ENCODE data around the gene LAT. TPM values are rescaled to one million over a fixed set of nuclear protein-coding genes. Genes with fewer than 3 reads are reported as not detected.
"Not testable (repeated sequence)": the region's sequence is repeated elsewhere in the genome, so short reads cannot be mapped to it uniquely, and the experiment has no call there.

The LAT gene
- total RNA-seq, 1 donor from 2014 or later: 228 TPM

GRCh38 chr16:28964072-28964471, 20.8 kb upstream of the LAT start:
- no peak overlapping the region for H3K27ac Mint-ChIP-seq
- no peak overlapping the region for H3K4me3 Mint-ChIP-seq
- DNase-seq: no peak
- peaks cover 53% of the 10 kb centered on the region for H3K36me3 Mint-ChIP-seq (ENCODE audit: low read depth)
- no peaks in the 10 kb centered on the region for H3K9me3 Mint-ChIP-seq
- intact Hi-C loops (cut with micrococcal nuclease): no loop called here
- no peaks in the 10 kb centered on the region for H3K27me3 Mint-ChIP-seq
- H3K4me1 Mint-ChIP-seq: peaks cover 2% of the 10 kb centered on the region

GRCh38 chr16:28964496-28964895, 20.4 kb upstream of the LAT start:
- H3K4me1 Mint-ChIP-seq: peaks cover 2% of the 10 kb centered on the region
- no peak for DNase-seq
- no peak overlapping the region for H3K4me3 Mint-ChIP-seq
- H3K9me3 Mint-ChIP-seq: no peaks in the 10 kb centered on the region
- H3K36me3 Mint-ChIP-seq (ENCODE audit: low read depth): peaks cover 51% of the 10 kb centered on the region
- H3K27ac Mint-ChIP-seq: no peak overlapping the region
- no peaks in the 10 kb centered on the region for H3K27me3 Mint-ChIP-seq
- intact Hi-C loops (cut with micrococcal nuclease): no loop called here

DNA sequence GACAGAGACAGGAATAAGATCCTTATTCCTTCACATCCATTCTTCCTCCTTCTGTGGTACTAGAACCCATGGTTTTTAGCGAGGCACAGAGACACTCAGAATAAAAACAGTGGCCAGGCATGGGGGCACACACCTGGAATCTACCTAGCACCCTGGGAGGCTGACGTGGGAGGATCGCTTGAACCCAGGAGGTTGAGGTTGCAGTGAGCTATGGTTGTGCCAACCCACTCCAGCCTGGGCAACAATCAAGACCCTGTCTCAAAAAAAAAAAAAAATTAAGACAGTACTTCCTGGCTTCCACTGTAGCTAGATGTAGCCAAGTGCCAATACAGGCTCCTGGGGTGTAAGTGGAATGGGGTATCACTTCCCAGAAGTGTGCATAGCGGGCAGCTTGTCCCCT, 17.7 kb upstream of the LAT start:
- intact Hi-C loops (cut with micrococcal nuclease): no loop called here
- Mint-ChIP-seq H3K4me1 (no peaks in the 10 kb centered on the region), H3K27ac (no peak overlapping the region), H3K9me3 (no peaks in the 10 kb centered on the region), H3K27me3 (no peaks in the 10 kb centered on the region), H3K4me3 (no peak overlapping the region), H3K36me3 (ENCODE audit: low read depth) (peaks cover 35% of the 10 kb centered on the region)
- DNase-seq: no peak

DNA sequence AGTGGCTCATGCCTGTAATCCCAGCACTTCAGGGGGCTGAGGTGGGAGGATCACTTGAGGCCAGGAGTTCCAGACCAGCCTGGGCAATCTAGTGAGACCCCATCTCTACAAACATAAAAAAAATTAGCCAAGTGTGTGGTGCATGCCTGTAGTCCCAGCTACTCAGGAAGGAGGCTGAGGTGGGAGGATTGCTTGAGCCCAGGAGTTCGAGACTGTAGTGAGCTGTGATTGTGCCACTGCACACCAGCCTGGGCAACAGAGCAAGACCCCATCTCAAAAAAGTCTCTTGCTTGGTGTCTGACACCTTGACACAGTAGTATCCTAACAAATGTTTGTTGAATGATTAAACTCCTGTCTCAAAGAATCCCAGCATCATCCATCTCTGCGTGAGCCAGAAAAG, 15.2 kb upstream of the LAT start:
- peaks cover 15% of the 10 kb centered on the region for H3K36me3 Mint-ChIP-seq (ENCODE audit: low read depth)
- intact Hi-C loops (cut with micrococcal nuclease); H3K27ac Mint-ChIP-seq; H3K4me1 Mint-ChIP-seq; H3K27me3 Mint-ChIP-seq; H3K9me3 Mint-ChIP-seq; DNase-seq; H3K4me3 Mint-ChIP-seq: not testable (repeated sequence)

GRCh38 chr16:28974007-28974436, 10.8 kb upstream of the LAT start:
- no peaks in the 10 kb centered on the region for H3K27me3 Mint-ChIP-seq
- H3K27ac Mint-ChIP-seq: peak overlapping the region; percentile 88
- H3K4me3 Mint-ChIP-seq: peak overlapping the region; percentile 96
- intact Hi-C loops (cut with micrococcal nuclease): loop anchor here (1.0 kb wide), 1 partner anchor 10 kb away; no protein-coding TSS in a partner anchor
- H3K4me1 Mint-ChIP-seq: peaks cover 28% of the 10 kb centered on the region
- peak; percentile 76 for DNase-seq
- H3K36me3 Mint-ChIP-seq (ENCODE audit: low read depth): peaks cover 6% of the 10 kb centered on the region
- no peaks in the 10 kb centered on the region for H3K9me3 Mint-ChIP-seq

DNA sequence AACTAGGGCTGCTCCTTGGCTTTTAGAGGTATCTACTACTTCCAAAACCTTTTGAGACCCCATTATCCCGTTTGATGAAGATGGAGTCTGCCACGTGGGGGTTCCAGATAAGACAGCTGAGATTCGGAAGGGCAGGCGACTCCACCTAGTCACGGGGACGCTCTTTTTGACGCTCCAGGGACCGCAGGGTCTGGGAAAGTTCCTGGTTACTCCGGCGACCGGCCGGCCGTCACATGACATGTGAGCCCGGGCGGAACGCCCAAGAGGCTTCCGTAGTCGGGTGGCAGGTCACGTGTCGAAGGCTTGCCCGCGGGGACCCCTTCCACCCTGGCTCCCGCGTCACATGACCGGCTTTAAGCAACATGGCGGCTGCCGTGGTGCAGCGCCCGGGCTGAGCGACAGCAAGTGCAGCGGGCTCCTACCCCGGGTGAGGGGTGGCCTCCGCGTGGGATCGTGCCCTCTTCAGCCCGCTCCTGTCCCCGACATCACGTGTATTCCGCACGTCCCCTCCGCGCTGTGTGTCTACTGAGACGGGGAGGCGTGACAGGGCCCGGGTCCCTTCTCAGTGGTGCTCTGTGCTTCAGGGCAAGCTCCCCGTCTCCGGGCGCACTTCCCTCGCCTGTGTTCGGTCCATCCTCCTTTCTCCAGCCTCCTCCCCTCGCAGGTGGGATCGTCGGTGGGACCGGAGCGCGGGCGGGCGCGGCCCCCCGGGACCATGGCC, 10.3 kb upstream of the LAT start, which contains the start of gene SPNS1:
Gene SPNS1 (plus strand): TSS at position 342 of the 721 bp plus-strand sequence. CDS start 374 bp downstream, at position 716.
- intact Hi-C loops (cut with micrococcal nuclease): loop anchor here (1.0 kb wide), 1 partner anchor 10 kb away; no protein-coding TSS in a partner anchor
- Mint-ChIP-seq H3K27me3 (no peaks in the 10 kb centered on the region), H3K27ac (peak within 1 kb of the TSS; percentile 88), H3K4me3 (peak within 1 kb of the TSS; percentile 96), H3K4me1 (peaks cover 28% of the 10 kb centered on the region), H3K9me3 (no peaks in the 10 kb centered on the region), H3K36me3 (ENCODE audit: low read depth) (peaks cover 6% of the 10 kb centered on the region)
- DNase-seq: peak; percentile 98

DNA sequence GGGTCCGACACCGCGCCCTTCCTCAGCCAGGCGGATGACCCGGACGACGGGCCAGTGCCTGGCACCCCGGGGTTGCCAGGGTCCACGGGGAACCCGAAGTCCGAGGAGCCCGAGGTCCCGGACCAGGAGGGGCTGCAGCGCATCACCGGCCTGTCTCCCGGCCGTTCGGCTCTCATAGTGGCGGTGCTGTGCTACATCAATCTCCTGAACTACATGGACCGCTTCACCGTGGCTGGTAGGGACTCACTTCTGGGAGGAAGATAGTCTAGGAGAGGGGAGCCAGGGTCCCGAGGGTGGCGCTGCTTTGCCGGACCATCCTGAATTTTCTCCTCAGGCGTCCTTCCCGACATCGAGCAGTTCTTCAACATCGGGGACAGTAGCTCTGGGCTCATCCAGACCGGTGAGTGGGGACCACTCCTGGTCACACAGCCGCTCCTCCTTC, 9.7 kb upstream of the LAT start:
- H3K4me3 Mint-ChIP-seq: peak overlapping the region; percentile 96
- intact Hi-C loops (cut with micrococcal nuclease): no loop called here
- no peaks in the 10 kb centered on the region for H3K27me3 Mint-ChIP-seq
- H3K36me3 Mint-ChIP-seq (ENCODE audit: low read depth): peaks cover 6% of the 10 kb centered on the region
- no peak for DNase-seq
- H3K9me3 Mint-ChIP-seq: no peaks in the 10 kb centered on the region
- H3K4me1 Mint-ChIP-seq: peaks cover 28% of the 10 kb centered on the region
- peak overlapping the region; percentile 70 for H3K27ac Mint-ChIP-seq

- Mint-ChIP-seq H3K4me1 (peaks cover 28% of the 10 kb centered on the region), H3K27ac (no peak overlapping the region), H3K4me3 (no peak overlapping the region)
Measured at GRCh38 chr16:28977703-28978662, 6.9 kb upstream of the LAT start.

GRCh38 chr16:28980330-28980729, 4.5 kb upstream of the LAT start:
- intact Hi-C loops (cut with micrococcal nuclease); H3K9me3 Mint-ChIP-seq; H3K27ac Mint-ChIP-seq; DNase-seq; H3K4me3 Mint-ChIP-seq; H3K27me3 Mint-ChIP-seq: not testable (repeated sequence)
- H3K36me3 Mint-ChIP-seq (ENCODE audit: low read depth): peaks cover 40% of the 10 kb centered on the region
- peaks cover 30% of the 10 kb centered on the region for H3K4me1 Mint-ChIP-seq

More at GRCh38 chr16:28977703-28978662, 6.9 kb upstream of the LAT start:
- peaks cover 4% of the 10 kb centered on the region for H3K9me3 Mint-ChIP-seq
- peak; percentile 74 for DNase-seq
- H3K27me3 Mint-ChIP-seq: no peaks in the 10 kb centered on the region
- peaks cover 26% of the 10 kb centered on the region for H3K36me3 Mint-ChIP-seq (ENCODE audit: low read depth)
- intact Hi-C loops (cut with micrococcal nuclease): no loop called here

DNA sequence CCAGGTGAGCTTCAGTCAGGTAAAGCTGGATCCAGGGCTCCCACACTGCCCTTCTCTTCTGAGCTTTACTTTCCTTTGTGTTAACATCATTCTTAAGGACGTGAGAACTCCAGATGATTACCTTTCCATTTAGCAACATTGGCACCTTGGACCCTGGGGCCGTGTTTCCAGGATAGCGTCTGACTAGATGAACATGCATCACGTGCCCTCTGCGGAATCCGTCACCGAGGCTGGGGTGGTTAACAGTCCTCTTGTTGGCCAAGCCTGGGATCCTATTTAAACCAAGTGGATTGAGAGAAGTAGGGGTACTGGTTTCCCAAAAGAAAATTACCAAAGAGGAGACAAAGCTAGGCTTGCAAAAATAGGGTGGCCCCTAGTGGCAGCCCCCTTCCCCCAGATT, 3.9 kb upstream of the LAT start:
- Mint-ChIP-seq H3K36me3 (ENCODE audit: low read depth) (peaks cover 45% of the 10 kb centered on the region), H3K4me1 (peaks cover 26% of the 10 kb centered on the region), H3K27me3 (no peaks in the 10 kb centered on the region), H3K9me3 (peaks cover 4% of the 10 kb centered on the region), H3K27ac (no peak overlapping the region), H3K4me3 (no peak overlapping the region)
- DNase-seq: no peak
- intact Hi-C loops (cut with micrococcal nuclease): no loop called here

GRCh38 chr16:28981517-28981916, 3.3 kb upstream of the LAT start:
- intact Hi-C loops (cut with micrococcal nuclease): no loop called here
- DNase-seq: peak; percentile 74
- Mint-ChIP-seq H3K4me1 (peaks cover 22% of the 10 kb centered on the region), H3K27ac (no peak overlapping the region), H3K36me3 (ENCODE audit: low read depth) (peaks cover 51% of the 10 kb centered on the region), H3K9me3 (peaks cover 4% of the 10 kb centered on the region), H3K4me3 (no peak overlapping the region), H3K27me3 (no peaks in the 10 kb centered on the region)

- peaks cover 59% of the 10 kb centered on the region for H3K36me3 Mint-ChIP-seq (ENCODE audit: low read depth)
- no peak for DNase-seq
- H3K4me3 Mint-ChIP-seq: no peak overlapping the region
- intact Hi-C loops (cut with micrococcal nuclease): no loop called here
- peaks cover 24% of the 10 kb centered on the region for H3K4me1 Mint-ChIP-seq
- H3K27me3 Mint-ChIP-seq: no peaks in the 10 kb centered on the region
- no peak overlapping the region for H3K27ac Mint-ChIP-seq
- H3K9me3 Mint-ChIP-seq: peaks cover 10% of the 10 kb centered on the region
Measured at GRCh38 chr16:28982418-28982817, 2.4 kb upstream of the LAT start.

DNA sequence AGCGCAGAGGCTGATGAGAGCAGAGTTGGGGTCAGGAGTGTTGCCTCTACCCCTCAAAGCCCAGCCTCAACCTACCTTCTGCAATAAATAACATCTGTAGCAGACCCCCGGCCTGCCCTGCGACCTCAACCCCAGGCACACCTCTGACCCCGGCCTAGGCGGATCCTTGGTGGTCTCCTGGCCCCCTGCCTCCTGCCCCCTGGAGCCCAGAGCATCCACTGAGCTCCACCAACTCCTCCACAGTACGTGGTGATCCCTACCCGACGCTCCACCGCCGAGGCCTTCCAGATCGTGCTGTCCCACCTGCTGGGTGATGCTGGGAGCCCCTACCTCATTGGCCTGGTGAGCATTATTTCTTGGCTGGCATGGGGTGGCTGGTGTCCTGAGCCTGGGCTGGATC, 1.9 kb upstream of the LAT start:
- intact Hi-C loops (cut with micrococcal nuclease): no loop called here
- H3K4me1 Mint-ChIP-seq: peaks cover 27% of the 10 kb centered on the region
- no peaks in the 10 kb centered on the region for H3K27me3 Mint-ChIP-seq
- peaks cover 64% of the 10 kb centered on the region for H3K36me3 Mint-ChIP-seq (ENCODE audit: low read depth)
- no peak for DNase-seq
- H3K27ac Mint-ChIP-seq: no peak overlapping the region
- H3K9me3 Mint-ChIP-seq: peaks cover 11% of the 10 kb centered on the region
- H3K4me3 Mint-ChIP-seq: no peak overlapping the region

DNA sequence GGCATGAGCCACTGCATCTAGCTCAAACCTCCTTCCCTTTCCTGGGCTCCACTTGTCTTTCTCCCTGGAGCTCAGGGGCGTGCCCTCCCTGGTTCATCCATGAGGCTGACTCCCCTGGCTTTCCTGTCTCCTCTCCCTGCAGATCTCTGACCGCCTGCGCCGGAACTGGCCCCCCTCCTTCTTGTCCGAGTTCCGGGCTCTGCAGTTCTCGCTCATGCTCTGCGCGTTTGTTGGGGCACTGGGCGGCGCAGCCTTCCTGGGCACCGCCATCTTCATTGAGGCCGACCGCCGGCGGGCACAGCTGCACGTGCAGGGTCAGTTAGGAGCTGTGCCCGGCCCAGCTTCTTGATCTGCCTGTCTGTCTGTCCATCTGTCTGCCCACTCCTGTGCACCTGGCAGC, 1.2 kb upstream of the LAT start:
- Mint-ChIP-seq H3K4me3 (peak overlapping the region; percentile 81), H3K27me3 (no peaks in the 10 kb centered on the region), H3K9me3 (peaks cover 11% of the 10 kb centered on the region), H3K36me3 (ENCODE audit: low read depth) (peaks cover 65% of the 10 kb centered on the region), H3K4me1 (peaks cover 27% of the 10 kb centered on the region), H3K27ac (peak overlapping the region; percentile 89)
- intact Hi-C loops (cut with micrococcal nuclease): loop anchor here (1.0 kb wide), 1 partner anchor 9 kb away; the partner anchor contains the start of gene SPNS1
- no peak for DNase-seq
